NCI-H446 (cell line): ENCODE results near the gene STIP1.
"Not testable (repeated sequence)": the region's sequence is repeated elsewhere in the genome, so short reads cannot be mapped to it uniquely, and the experiment has no call there.

Experiments
- DNase-seq, 2 experiments: peaks; one replicate each; lab custom pipeline; 2025; lab: John Stamatoyannopoulos, UW

Gene STIP1

GRCh38 chr11:64237484-64237951, 51.5 kb downstream of the STIP1 start:
- no peak for DNase-seq

- DNase-seq: no peak
Observed at GRCh38 chr11:64238076-64238475, 52.1 kb downstream of the STIP1 start.

- DNase-seq: no peak
Observed at GRCh38 chr11:64238999-64239398, 53.0 kb downstream of the STIP1 start.

- DNase-seq: no peak
Observed at GRCh38 chr11:64239662-64240434, 53.9 kb downstream of the STIP1 start.

GRCh38 chr11:64240435-64241240, 54.7 kb downstream of the STIP1 start, which contains the start of gene FKBP2:
TSS of gene FKBP2 (plus strand) at chr11:64241095. CDS start at chr11:64242388, 1,293 bp downstream.
- peak; percentile 96 to 99 for DNase-seq

GRCh38 chr11:64241241-64241490, 55.2 kb downstream of the STIP1 start:
- peak; percentile 98 to 99 for DNase-seq

GRCh38 chr11:64241491-64242374, 55.8 kb downstream of the STIP1 start:
- DNase-seq: peak in 1 of 2 experiments; percentile 61

GRCh38 chr11:64243236-64243854, 57.4 kb downstream of the STIP1 start:
- DNase-seq: no peak

- no peak for DNase-seq
Observed at GRCh38 chr11:64244107-64244506, 58.1 kb downstream of the STIP1 start.

- DNase-seq: no peak
Observed at GRCh38 chr11:64244966-64245365, 59.0 kb downstream of the STIP1 start.

- peak in 1 of 2 experiments; percentile 40 for DNase-seq
Observed at GRCh38 chr11:64245401-64245796, 59.4 kb downstream of the STIP1 start.

GRCh38 chr11:64245797-64246620, 60.0 kb downstream of the STIP1 start:
- DNase-seq: peak in 1 of 2 experiments; percentile 53

GRCh38 chr11:64246621-64246870, 60.6 kb downstream of the STIP1 start:
- DNase-seq: not testable (repeated sequence)

- peak; percentile 59 to 88 for DNase-seq
Observed at GRCh38 chr11:64246871-64247728, 61.1 kb downstream of the STIP1 start, which contains the start of gene PPP1R14B. TSS of gene PPP1R14B (minus strand) at chr11:64246943. CDS start at chr11:64246673, 270 bp downstream.

- DNase-seq: no peak
Observed at GRCh38 chr11:64247729-64248531, 62.0 kb downstream of the STIP1 start.

- no peak for DNase-seq
Observed at GRCh38 chr11:64248578-64248977, 62.6 kb downstream of the STIP1 start.

GRCh38 chr11:64249038-64249437, 63.1 kb downstream of the STIP1 start:
- no peak for DNase-seq

- no peak for DNase-seq
Observed at GRCh38 chr11:64249563-64250414, 63.8 kb downstream of the STIP1 start.
